ENCODE data around the gene CACNA1E.
"Not testable (repeated sequence)": the region's sequence is repeated elsewhere in the genome, so short reads cannot be mapped to it uniquely, and the experiment has no call there.

CACNA1E gene

DNA sequence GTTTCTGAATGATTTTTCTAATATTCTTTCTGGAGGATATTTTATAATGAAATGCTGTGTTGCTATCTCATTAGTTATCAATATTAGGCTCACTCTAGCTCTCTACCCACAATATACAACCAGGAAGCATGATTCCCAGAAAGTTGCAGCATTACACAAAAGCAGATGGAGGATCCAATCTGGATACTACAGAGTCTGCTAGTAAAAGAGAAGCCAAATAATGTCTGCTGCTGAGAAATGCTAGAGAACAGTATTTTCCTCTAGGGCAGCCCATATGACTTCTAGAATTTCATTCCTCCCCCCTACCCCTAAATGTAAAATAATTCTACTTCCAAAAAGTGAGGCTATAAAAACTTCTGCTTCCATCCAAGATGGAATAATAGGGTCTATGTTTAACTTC is 338.4 kb downstream of the CACNA1E start:
- no peak overlapping the region for H3K27ac Mint-ChIP-seq
- no peak for DNase-seq
- H3K4me3 Mint-ChIP-seq, result no peak overlapping the region
- H3K36me3 Mint-ChIP-seq, result no peaks in the 10 kb centered on the region
- no peaks in the 10 kb centered on the region for H3K4me1 Mint-ChIP-seq
- peaks cover 2% of the 10 kb centered on the region for H3K9me3 Mint-ChIP-seq
- H3K27me3 Mint-ChIP-seq, result peaks cover 7% of the 10 kb centered on the region
- CTCF ChIA-PET, result no interaction called here

GRCh38 chr1:181832173-181832880 is 349.0 kb downstream of the CACNA1E start:
- H3K4me1 Mint-ChIP-seq, H3K36me3 Mint-ChIP-seq, H3K9me3 Mint-ChIP-seq, H3K27ac Mint-ChIP-seq, H3K4me3 Mint-ChIP-seq, CTCF ChIA-PET, DNase-seq, H3K27me3 Mint-ChIP-seq: not testable (repeated sequence)

DNA sequence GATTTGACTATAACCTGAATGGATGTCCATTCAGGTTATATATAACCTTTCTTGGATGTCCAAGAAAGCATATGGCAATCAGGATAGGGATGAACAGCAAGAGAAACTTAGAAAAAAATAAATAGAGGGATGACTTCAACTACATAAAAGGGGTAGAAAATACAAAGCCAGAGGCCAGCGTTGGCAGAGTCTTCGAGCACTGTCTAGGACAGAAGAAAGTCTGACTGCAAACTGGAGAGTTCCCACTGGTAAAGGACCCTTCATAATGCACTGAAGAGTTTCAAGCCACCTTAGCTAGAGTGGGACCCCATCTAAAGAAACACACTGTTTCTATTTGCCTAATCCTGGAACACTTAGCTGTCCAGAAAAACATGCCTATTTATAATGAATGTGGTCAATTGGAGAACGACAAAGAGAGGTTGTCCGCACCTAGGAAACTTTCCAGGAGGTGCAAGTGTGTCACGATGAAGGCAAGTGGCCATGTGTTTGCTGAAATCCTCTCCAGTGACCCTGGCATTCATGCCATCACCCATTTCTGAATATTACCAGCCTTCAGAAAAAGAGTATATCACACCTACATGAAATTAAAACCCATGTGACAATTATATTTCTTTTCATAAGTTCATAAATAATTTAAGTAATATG is 362.8 kb downstream of the CACNA1E start:
- no peak for DNase-seq
- Mint-ChIP-seq H3K27ac (no peak overlapping the region), H3K4me3 (no peak overlapping the region), H3K4me1 (no peaks in the 10 kb centered on the region), H3K9me3 (no peaks in the 10 kb centered on the region), H3K36me3 (no peaks in the 10 kb centered on the region), H3K27me3 (no peaks in the 10 kb centered on the region)
- CTCF ChIA-PET, result no interaction called here

DNA sequence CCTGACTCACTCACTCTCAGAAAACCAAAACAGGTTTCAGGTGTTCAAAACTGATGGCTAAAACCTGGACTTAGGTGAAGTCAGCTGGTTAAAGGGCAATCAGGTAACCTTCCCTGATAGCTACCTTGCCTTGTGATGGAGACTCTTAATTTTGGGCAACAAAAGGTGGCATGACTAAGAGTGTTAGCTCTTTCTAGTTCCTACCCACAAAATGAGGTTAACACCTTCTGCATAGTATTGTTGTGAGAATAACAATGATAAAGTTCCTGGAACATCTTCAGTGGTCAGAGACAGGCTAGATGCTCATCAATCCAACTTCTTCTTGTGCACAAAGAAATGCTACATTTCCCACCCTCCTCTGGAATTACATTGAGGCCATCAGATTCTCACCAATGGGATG is 363.4 kb downstream of the CACNA1E start:
- H3K4me3 Mint-ChIP-seq, result no peak overlapping the region

DNA sequence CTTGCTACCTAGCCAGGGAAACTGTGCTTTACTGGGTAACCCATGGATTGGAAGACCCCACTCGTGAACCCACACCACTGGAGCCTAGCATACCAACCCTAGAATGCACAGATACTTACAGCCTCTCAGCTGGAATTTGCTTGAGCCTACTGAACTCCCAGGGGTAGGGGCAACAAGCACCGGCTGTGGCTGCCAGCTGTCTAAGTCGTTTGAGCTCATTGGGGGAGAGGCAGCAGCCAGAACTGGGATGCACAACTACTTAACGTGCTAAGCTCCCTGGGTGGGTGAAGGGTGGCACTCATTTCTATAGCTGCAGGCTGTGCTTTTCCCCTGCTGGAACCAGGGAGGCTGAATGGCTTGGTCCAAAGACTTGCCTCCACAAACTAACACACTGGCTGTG is 365.8 kb downstream of the CACNA1E start:
- H3K36me3 Mint-ChIP-seq, result no peaks in the 10 kb centered on the region
- no peak overlapping the region for H3K4me3 Mint-ChIP-seq
- CTCF ChIA-PET, result no interaction called here
- peak overlapping the region; percentile 42 for H3K27ac Mint-ChIP-seq
- H3K4me1 Mint-ChIP-seq, result no peaks in the 10 kb centered on the region
- H3K27me3 Mint-ChIP-seq, result no peaks in the 10 kb centered on the region
- peaks cover 5% of the 10 kb centered on the region for H3K9me3 Mint-ChIP-seq
- no peak for DNase-seq

More for the DNA sequence above, 363.4 kb downstream of the CACNA1E start:
- Mint-ChIP-seq H3K4me1 (no peaks in the 10 kb centered on the region), H3K9me3 (peaks cover under 1% of the 10 kb centered on the region), H3K27me3 (no peaks in the 10 kb centered on the region), H3K36me3 (no peaks in the 10 kb centered on the region), H3K27ac (no peak overlapping the region)
- no peak for DNase-seq
- CTCF ChIA-PET, result no interaction called here

DNA sequence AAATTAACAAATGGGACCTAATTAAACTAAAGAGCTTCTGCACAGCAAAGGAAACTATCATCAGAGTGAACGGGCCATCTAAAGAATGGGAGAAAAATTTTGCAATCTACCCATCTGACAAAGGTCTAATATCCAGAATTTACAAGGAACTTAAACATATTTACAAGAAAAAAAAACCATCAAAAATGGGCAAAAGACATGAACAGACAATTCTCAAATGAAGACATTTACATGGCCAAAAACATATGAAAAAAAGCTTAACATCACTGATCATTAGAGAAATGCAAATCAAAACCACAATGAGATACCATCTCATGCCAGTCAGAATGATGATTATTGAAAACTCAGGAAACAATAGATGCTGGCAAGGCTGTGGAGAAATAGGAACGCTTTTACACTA is 370.9 kb downstream of the CACNA1E start:
- CTCF ChIA-PET, H3K27ac Mint-ChIP-seq, H3K27me3 Mint-ChIP-seq, H3K4me3 Mint-ChIP-seq, DNase-seq, H3K4me1 Mint-ChIP-seq, H3K36me3 Mint-ChIP-seq, H3K9me3 Mint-ChIP-seq: not testable (repeated sequence)

DNA sequence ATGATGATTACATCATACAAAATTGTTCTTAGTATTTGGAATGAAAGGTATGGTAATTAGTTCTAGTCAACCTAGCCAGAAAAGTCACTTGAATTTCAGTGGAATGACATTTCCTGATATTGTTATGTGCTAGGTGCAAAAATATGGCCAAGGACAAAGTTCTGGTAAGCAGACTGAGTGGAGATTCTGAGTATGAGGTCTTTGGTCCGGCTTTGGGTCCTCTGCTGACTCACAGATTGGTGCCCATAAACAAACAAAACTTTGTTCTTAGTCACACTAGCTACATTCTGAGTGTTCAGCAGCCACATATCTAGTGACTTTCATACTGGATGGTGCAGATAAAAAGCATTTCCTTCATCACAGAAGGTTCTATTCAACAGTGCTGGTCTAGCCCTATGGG is 372.1 kb downstream of the CACNA1E start:
- H3K27me3 Mint-ChIP-seq, result no peaks in the 10 kb centered on the region
- H3K27ac Mint-ChIP-seq, result no peak overlapping the region
- no peak overlapping the region for H3K4me3 Mint-ChIP-seq
- no peaks in the 10 kb centered on the region for H3K4me1 Mint-ChIP-seq
- CTCF ChIA-PET, result no interaction called here
- no peak for DNase-seq
- no peaks in the 10 kb centered on the region for H3K36me3 Mint-ChIP-seq
- peaks cover 6% of the 10 kb centered on the region for H3K9me3 Mint-ChIP-seq
